Transverse colon (tissue), 3 donors: ENCODE measurements around the gene EPB41L1.

ENCODE experiments used
- CTCF ChIP-seq, 5 experiments: fragments of 200-600 bp in 3 of 5; fragments of 450-650 bp in 2 of 5; sonication (generic) in 3 of 5; IDR thresholded peaks; 1 replicate in 2 of 5; 2 replicates in 3 of 5; pipeline ENCODE4 v1.5.1; 2016 to 2017; ENCODE audit warnings: antibody characterized with exemption in 5 of 5, inconsistent platforms in 3 of 5, mild to moderate bottlenecking in 2 of 5, moderate library complexity in 1 of 5
- POLR2A ChIP-seq: fragments of 450-650 bp; IDR thresholded peaks from one replicate; pipeline ENCODE4 v1.6.1; 2016; ENCODE audit warnings: antibody characterized with exemption, mild to moderate bottlenecking, moderate library complexity

- TF ChIP-seq CTCF (IDR thresholded peaks at IDR 0.05) (no peak), POLR2A (no peak)
Observed at GRCh38 chr20:36225666-36226065, 71.1 kb downstream of the EPB41L1 start.
